ENCODE measurements around the gene ERP29.
"Not testable (repeated sequence)": the region's sequence is repeated elsewhere in the genome, so short reads cannot be mapped to it uniquely, and the experiment has no call there.

The ERP29 gene

DNA sequence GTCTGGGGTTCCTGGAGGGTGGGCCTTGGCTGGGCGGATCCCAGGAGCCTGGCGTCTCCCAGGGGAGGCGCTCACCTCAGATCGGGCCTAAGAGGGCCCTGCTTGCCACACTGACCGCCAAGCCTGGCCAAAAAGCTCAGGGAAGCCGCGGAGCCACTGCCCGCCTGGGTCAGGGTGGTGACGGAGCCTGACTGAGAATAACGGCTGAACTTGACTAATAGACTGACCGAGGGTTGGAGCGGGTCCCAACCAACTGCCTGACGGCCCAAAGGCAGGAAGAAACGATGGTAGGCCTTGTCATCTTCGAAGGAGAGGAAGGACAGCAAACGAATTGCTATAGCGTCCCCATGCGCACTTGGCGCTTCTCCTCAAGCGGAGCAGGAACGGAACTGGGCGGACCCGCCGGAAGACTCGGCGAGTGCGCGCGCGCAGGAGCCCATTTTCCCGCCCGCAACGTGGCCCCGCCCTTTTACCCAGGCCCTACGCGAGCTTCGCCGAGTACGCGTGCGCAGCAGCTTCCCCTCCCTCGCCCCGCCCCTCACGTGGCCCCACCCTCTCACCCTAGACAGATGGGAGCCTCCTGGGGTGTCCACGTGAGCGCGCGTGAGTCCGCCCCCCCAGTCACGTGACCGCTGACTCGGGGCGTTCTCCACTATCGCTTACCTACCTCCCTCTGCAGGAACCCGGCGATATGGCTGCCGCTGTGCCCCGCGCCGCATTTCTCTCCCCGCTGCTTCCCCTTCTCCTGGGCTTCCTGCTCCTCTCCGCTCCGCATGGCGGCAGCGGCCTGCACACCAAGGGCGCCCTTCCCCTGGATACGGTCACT, at the start of gene ERP29, which contains the start of gene TMEM116:
ERP29 (plus strand) TSS at position 652 of the 826 bp plus-strand sequence; CDS start at position 692, 40 bp downstream.
TMEM116 (minus strand) TSS at position 391 of the 826 bp plus-strand sequence. CDS start 7,895 bp downstream, outside the sequence.
- peak; percentile 100 for DNase-seq (ENCODE audit: low spot score)

DNA sequence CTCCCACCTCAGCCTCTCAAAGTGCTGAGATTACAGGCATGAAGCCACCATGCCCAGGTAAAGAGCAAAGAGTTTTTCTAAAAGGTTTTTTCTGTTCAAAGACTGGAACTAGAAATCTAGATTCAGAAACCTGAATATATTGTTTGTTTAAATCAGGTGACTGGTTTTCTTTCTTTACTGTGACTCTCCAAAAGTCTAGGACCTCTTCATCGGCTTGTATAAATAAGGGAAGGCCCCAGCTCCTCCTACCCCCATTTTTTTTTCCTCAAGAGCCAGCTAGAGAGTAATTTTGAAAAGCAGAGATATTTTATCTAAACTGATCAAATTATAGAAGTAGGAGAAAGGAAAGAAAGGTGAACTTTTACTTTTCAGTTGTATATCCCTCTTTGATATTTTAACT, 48.3 kb upstream of the ERP29 start:
- no peak for DNase-seq (ENCODE audit: low spot score)

DNA sequence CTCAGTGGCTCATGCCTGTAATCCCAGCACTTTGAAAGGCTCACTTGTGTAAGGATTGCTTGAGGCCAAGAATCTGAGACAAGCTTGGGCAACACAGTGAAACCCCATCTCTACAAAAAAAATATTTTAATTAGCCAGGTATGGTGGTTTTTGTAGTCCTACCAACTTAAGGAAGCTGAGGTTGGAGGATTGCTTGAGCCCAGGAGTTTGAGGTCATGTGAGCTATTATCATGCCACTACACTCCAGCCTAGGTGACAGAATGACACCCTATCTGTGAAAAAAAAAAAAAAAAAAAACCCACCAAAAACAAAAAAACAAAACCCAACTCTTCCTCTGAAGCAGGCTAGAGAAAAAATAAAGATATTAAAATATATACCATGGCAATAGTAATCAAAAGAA, 41.4 kb upstream of the ERP29 start:
- DNase-seq (ENCODE audit: low spot score), result no peak

DNA sequence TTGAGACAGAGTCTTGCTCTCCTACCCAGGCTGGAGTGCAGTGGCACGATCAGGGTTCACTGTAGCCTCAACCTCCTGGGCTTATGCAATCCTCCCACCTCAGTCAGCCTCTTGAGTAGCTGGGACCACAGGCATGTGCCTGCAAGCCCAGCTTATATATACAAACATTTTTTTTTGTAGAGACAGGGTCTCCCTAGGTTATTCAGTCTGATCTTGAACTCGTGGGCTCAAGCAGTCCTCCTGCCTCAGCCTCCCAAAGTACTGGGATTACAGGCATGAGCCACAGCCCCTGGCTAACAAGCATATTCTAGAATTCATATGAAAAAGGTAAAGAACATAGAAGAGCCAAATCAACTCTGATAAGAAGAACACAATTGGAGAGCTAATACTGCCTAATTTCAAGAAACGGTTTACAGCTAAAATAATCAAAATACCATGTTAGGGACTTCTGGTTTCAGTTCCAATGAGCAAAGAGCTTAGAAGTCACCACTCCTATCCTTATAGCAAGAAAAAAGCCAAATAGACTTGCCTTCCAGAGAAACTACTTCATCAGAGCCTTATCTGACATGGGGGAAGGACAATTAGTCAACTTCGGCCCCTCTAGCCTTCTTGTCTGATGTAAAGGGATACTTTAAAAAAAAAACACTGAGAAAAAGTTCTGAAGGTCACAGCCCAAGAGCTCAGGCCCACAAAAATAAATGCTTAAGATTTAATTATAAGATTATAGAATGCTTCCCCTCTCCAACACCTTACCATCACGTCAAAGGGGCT, 37.9 kb upstream of the ERP29 start:
- DNase-seq (ENCODE audit: low spot score), result no peak

DNA sequence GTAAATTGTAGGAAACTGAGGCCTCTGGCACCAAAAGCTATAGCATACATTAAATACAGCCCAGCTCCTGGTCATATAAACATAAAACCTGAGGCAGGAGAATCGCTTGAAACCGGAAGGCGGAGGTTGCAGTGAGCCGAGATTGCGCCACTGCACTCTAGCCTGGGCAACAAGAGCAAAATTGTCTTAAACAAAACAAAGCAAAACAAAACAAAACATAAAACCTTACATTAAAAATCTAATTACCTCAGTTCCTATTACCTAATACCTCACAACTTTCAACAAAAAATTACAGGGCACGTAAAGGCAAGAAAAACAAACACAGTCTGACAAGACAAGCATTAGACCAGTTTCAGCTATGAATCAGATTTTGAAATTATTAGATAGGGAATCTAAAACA, 36.9 kb upstream of the ERP29 start:
- no peak for DNase-seq (ENCODE audit: low spot score)

DNA sequence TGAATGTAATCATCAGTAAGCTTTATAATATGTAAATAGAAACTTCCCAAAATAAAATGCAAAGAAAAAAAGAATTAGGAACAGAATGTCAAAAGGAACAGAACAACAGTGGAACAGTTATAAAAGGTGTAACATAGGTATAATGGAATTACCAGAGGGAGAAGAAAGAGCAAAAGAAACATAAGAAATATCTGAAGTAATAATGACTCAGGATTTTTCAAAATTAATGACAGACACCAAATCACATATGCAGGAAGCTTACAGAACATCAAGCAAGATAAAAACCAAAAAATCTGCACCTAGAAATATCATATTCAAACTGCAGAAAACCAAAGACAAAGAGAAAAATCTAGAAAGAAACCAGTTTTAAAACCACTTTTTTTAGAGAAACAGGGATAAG, 36.4 kb upstream of the ERP29 start:
- no peak for DNase-seq (ENCODE audit: low spot score)

DNA sequence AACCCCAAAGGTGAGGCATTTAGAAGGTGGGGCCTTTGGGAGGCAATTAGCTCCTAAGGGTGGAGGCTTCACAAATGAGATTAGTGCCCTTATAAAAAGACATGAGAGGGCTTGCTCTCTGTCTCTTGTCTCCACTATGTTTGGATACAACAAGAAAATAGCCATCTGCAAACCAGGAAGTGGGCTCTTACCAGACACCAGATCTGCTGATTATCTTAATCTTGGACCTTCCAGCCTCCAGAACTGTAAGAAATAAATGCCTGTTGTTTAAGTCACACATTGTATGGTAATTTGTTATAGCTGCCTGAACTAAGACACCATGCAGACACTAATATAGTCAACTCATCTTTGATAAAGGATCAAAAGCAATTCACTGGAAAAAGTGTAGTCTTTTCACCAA, 34.7 kb upstream of the ERP29 start:
- no peak for DNase-seq (ENCODE audit: low spot score)

DNA sequence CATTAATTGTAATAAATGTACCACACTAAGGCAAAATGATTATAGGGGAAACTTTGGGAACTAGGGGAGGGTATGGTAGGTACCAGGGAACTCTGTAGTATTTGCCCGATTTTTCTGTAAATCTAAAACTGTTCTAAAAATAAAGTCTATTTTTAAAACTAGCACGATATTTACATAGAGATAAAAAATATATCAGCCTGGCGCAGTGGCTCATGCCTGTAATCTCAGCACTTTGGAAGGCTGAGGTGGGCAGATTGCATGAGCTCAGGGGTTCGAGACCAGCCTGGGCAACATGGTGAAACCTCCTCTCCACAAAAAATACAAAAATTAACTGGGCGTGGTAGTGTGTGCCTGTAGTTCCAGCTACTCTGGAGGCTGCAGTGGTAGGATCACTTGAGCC, 32.6 kb upstream of the ERP29 start:
- DNase-seq (ENCODE audit: low spot score), result no peak

DNA sequence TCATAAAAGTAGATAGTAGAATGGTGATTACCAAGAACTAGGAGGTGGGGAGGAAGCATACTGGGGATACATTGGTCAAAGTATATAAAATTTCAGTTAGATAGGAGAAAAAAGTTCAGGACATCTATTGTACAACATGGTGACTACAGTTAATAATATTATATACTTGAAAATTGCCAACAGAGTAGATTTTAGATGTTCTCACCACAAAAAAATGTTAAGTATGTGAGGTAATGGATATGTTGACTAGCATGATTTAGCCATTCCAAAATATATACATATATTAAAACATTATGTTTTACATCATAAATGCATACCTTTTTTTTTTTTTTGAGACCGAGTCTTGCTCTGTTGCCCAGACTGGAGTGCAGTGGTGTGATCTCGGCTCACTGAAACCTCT, 31.2 kb upstream of the ERP29 start:
- DNase-seq (ENCODE audit: low spot score), result no peak

DNA sequence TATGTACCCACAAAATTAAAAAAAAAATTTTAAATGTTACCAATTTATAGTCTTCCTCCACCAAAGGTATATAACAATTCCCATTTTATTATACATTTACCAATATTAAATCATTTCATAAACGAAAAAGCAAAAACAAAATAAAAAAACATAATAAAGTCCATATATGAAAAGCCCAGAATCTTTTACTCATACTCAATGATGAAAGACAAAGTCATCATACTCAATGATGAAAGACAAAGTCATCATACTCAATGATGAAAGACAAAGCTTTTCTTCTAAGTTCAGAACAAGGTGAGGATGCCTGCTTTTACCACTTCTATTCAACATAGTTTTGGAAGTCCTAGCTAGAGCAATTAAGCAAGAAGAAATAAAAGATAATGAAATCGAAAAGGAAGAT, 28.4 kb upstream of the ERP29 start:
- no peak for DNase-seq (ENCODE audit: low spot score)

DNA sequence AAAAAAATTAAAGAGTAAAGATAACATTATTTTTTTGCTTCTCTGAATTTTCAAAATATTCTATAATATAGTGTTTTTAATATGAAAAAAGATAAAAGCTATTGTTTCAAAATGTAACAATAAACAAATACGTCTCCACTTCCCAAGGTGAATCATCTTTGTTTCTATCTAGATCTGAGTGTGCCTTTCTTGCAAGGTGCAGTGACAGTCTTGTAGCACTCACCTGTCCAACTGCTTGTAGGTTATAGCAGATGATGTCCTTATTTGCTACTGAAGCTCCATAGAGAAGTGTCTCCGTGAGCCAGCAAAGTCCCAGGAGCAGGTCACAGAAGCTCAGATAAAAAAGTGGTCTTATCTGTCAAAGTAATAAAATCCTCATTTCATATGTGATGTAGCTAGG, 21.7 kb upstream of the ERP29 start:
- DNase-seq (ENCODE audit: low spot score), result no peak

DNA sequence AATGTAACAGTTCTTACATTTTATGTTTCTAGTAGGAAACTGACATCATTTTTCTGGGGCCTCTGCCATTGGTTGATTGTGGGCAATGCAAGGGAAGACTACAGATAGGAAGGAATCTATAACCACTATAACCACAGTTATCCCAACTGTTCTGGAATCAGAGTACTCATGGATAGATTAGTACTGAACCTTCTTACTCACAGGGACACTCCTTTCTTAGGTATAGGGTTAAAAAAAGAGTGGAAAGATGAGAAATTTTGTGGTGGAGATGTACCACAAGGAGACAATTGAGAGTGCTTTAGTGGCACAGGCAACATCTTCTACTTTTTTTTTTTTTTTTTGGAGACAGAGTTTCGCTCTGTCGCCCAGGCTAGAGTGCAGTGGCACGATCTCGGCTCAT, 21.3 kb upstream of the ERP29 start:
- DNase-seq (ENCODE audit: low spot score), result no peak

DNA sequence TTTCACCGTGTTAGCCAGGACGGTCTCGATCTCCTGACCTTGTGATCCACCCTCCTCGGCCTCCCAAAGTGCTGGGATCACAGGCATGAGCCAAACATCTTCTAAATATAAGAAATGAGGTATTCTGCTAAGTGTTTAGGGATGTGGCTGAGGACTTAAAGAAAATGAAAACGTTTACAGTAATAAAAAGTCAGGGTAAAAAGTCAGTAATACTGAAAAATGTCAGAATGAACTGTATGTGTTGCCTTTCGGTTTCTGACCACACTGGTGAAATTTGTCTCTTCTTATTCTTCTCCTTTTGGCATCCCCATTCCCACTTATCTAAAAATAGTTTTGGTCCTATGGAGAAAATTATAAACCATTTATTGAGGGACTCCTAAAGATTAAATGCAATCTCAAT, 20.8 kb upstream of the ERP29 start:
- DNase-seq (ENCODE audit: low spot score), result no peak

DNA sequence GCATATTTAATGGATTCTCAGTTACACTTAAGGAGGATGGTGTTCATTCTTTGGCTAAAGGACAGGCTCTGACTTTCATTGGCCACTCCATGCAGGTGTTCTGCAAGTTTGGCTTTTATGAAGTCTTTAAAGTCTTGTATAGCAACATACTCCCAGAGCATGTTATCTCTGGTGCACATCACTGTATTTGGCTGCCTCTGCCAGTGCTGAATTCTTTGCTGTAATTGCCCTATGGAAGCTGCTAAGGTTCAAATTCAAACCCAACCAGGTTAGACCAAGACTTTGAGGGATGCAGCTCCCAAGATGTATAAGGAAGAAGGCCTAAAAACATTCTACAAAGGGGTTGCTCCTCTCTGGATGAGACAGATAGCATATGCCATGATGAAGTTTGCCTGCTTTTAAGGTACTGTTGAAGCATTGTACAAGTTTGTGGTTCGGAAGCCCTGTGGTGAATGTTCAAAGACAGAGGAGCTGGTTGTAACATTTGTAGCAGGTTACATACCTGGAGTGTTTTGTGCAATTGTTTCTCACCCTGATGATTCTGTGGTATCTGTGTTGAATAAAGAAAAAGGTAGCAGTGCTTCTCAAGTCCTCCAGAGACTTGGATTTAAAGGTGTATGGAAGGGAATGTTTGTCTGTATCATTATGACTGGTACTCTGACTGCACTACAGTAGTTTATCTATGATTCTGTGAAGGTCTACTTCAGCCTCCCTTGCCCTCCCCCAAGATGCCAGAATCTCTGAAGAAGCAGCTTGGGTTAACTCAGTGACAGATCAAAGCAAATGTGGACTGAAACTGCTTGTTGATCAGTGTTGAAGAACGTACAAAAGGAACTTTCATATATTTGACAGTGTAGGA, 19.7 kb upstream of the ERP29 start:
- DNase-seq (ENCODE audit: low spot score), result peak; percentile 45

DNA sequence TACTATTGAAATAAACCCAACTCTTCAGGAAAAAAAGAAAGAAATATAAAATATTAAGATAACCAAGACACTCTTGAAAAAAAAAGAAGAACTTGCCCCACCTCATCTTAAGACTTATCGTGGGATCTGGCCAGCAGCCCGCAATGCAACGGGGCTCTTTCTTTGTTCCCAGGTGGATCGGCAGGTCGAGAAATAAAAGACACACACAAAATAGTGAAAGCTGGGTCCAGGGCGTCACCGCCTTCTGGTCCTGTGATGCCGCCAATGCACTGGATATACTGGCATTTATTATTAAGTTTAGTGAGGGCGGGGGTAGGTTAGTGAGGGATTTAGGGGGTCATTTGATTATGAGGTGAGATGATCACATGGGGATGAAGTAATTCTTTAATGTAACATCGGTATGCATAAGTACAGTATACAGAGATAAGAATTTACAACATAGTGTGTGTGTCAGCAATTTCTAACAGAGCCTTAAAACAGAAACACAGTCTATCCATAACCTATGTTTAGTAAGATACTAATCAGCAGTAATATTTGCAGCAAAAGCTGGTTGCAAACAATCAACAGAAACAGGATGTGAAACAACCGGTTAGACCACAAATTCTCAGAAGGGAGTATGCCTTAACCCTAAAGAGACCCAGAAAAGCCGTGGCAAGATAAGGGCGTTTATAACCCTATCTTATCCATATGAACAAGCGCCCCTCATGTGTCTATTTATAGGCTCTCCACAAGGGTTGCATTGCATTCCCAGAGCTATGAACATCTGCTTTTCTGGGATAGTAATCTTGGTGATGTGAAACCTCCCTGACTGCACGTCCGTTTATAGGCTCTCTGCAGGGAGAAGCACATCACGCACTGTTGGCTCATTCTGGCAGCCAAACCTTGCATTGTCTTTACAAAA, 18.8 kb upstream of the ERP29 start:
- DNase-seq (ENCODE audit: low spot score), result peak; percentile 66

DNA sequence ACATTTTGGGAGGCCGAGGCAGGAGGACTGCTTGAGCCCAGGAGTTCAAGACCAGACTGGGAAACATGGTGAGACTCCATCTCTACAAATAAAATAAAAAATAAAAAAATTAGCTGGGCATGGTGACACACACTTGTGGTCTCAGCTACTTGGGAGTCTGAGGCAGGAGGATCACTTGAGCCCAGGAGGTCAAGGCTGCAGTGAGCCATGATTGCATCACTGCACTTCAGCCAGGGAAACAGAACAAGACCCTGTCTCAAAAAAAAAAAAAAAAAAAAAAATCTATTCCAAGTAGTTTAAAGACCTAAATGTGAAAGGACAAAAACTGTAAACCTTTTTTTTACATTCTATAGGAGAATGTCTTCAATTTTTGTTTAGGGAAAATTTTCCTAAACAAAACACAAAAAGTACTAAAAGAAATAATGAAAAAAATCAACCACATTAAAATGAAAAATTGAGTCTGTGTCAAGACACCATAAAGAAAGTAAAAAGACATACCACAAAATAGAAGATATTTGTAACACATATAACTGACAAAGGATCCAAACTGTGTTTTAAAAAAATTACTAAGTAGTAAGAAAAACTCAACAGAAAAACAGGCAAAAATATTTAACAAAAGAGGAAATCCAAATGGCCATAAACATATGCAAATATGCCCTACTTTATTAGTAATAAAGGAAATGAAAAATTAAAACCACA, 17.3 kb upstream of the ERP29 start:
- no peak for DNase-seq (ENCODE audit: low spot score)

DNA sequence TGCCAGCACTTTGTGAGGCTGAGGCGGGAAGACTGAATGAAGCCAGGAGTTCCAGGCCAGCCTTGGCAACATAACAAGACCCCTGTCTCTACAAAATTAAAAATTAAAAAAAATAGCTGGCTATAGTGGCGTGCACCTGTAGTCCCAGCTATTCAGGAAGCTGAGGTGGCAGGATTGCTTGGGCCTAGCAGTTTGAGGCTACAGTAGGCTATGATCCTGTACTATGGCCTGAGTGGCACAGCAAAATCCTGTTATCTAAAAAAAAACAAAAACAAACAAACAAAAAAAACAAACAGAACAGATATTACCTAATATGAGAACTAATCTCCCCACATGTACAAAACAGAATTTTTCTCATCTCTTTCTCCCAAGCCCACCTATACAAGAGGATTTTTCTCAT, 15.9 kb upstream of the ERP29 start:
- no peak for DNase-seq (ENCODE audit: low spot score)

DNA sequence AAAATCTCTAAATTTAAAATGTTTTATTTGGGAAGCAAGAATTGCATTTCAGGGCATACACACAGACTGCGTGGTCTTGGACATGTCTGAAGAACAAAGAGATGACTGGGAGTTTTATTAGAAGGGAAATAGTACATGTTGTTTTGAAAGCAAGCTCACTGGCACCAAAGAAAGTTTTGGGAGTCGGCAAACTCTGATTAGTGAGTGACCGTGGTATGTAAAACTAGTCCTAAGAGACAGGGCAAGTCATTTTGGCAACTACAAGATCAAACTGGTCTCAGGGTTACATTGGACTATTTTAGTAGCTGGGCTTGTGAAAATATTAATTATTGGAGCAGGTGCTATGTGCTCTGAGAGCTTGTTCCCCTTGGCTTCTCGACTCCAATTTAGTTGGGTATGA, 15.2 kb upstream of the ERP29 start:
- DNase-seq (ENCODE audit: low spot score), result no peak

DNA sequence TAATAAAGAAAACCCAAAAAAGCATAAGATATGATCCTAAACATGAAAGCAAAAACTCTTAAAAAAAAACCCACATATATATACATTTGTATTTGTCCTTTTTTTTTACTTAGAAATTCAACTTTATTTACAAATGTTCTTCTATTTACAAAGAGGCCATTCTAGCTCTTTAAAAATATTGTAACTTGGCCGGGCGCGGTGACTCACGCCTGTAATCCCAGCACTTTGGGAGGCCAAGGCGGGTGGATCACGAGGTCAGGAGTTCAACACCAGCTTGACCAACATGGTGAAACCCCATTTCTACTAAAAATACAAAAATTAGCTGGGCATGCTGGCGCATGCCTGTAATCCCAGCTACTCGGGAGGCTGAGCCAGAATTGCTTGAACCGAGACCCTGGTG, 14.1 kb upstream of the ERP29 start:
- DNase-seq (ENCODE audit: low spot score), result not testable (repeated sequence)

DNA sequence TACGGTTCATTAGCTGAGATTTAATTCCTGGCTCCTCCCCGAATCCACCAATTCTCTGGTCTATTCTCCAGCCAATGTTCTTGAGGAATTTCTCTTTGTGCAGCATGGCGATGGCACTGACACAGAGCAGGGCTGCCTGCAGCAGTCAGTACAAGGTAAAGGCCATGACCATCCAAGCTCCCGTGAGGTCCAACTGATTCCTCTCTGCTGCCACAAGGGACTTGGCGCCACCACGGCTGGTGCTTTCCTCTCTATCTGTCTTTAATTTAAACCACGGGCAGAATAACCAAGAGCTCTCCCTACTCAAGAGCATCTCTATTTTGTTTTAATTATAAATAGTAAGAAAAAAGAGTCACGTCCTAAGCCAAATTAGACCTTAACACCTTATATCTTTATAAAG, 12.4 kb upstream of the ERP29 start:
- DNase-seq (ENCODE audit: low spot score), result no peak

DNA sequence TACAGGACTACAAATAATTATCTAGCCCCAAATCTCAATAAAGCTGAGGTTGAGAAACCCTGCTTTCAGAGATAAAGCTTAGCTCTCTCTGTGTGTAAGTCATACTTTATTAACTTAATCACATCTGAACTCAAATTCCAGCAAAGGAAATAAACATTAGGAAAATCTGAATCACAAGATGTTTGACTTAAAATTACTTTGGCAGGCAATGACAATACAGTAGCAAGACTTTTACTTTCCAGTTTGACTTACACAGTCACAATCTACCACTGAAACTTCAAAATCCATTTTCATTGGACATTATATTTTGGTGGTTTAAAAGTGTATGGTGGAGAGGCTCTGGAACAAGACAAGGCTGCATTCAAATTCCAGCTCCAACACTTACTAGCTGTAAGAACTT, 11.7 kb upstream of the ERP29 start:
- DNase-seq (ENCODE audit: low spot score), result no peak
